ENCODE measurements around the gene RAD9B. TPM values are rescaled to one million over a fixed set of nuclear protein-coding genes. Genes with fewer than 3 reads are reported as not detected.

The RAD9B gene
- total and polyA plus RNA-seq, 2 of the 4 experiments (the other 2 are of a cell fraction) = 0.09 to 0.18 TPM

DNA sequence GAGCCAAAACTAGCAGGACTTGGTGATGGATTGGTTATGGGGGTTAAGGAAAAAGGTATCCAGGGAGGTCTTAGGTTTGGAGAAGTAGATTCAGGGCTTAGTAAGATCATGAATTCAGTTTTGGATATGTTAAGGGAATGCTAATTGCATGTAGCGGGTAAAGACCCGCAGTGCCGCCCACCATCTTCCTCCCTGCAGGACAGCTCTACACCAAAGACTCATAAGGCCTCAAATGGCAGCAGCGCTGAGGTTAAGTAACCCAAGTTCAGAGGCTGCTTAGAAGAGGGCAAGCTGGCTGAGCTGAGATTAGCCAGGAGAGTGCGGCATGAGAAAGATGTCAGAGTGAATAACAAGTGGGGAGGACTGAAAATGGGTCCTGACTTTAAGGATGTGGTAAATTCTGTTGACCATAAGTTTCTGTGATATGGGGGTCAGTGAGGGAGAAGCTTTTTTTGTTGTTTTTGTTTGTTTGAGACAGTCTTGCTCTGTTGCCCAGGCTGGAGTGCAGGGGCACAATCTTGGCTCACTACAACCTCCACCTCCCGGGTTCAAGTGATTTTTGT is 26.2 kb downstream of the RAD9B start:
- Histone ChIP-seq H4K91ac (ENCODE audit: insufficient read depth, low read depth, low read length) (no peak overlapping the region), H3K4me1 (ENCODE audit: control insufficient read depth, insufficient read depth, low read length) (peaks cover 7% of the 10 kb centered on the region), H3K14ac (replicated peaks; ENCODE audit: low read depth, low read length) (no peak overlapping the region), H3K18ac (ENCODE audit: low read depth, low read length) (no peak overlapping the region), H2BK15ac (ENCODE audit: low read depth, low read length) (no peak overlapping the region), H2BK5ac (ENCODE audit: low read depth, low read length, poor library complexity, severe bottlenecking) (no peak overlapping the region), H3K9me1 (ENCODE audit: insufficient read depth, low read length) (peaks cover 6% of the 10 kb centered on the region), H3K4me2 (ENCODE audit: low read depth, low read length) (no peak overlapping the region), H2AK9ac (replicated peaks; ENCODE audit: low read depth, low read length, poor library complexity) (no peak overlapping the region), H2BK20ac (ENCODE audit: low read depth, low read length) (no peak overlapping the region), H3K9ac (ENCODE audit: low read depth, low read length) (no peak overlapping the region), H3K4ac (ENCODE audit: low read depth, low read length) (no peak overlapping the region), H3K56ac (ENCODE audit: extremely low read depth, insufficient read depth, low read length) (no peak overlapping the region), H4K20me1 (ENCODE audit: insufficient read depth, low read length) (0 out of 2 replicates have a peak, but pooled peaks cover 5% of the 10 kb centered on the region), H3K9me3 (ENCODE audit: control insufficient read depth, insufficient read depth, low read length) (no peaks in the 10 kb centered on the region), H3K23ac (ENCODE audit: low read depth, low read length) (no peak overlapping the region), H4K5ac (ENCODE audit: low read depth, low read length) (no peak overlapping the region), H3K27ac (ENCODE audit: insufficient read depth, low read length) (no peak overlapping the region), H4K8ac (ENCODE audit: low read depth in 2 of 2, low read length in 2 of 2) (no peak overlapping the region), H3K79me1 (ENCODE audit: low read depth in 1 of 2, low read length in 2 of 2) (peaks cover 12 to 13% of the 10 kb centered on the region in 2 experiments), H2BK120ac (ENCODE audit: low read depth, low read length) (no peak overlapping the region), H2AFZ (replicated peaks; ENCODE audit: low read length, poor library complexity) (no peak overlapping the region), H2AK5ac (ENCODE audit: low read depth, low read length) (no peak overlapping the region), H3K27me3 (ENCODE audit: control insufficient read depth, insufficient read depth, low read length) (no peaks in the 10 kb centered on the region), H3K36me3 (ENCODE audit: control insufficient read depth, insufficient read depth, low read length) (peaks cover 2% of the 10 kb centered on the region; the same call in 1 of the 2 replicates), H3K4me3 (ENCODE audit: insufficient read depth, low read depth, low read length) (no peak overlapping the region)
- TF ChIP-seq RAD21 (IDR thresholded peaks at IDR 0.05; ENCODE audit: low read length) (no peak), SMC3 (IDR thresholded peaks at IDR 0.05; ENCODE audit: low read depth, low read length) (no peak), RCOR1 (IDR thresholded peaks at IDR 0.05; ENCODE audit: insufficient replicate concordance, low read length) (no peak), CHD1 (IDR thresholded peaks at IDR 0.05; ENCODE audit: low read depth, low read length) (no peak), MAFK (IDR thresholded peaks at IDR 0.05; ENCODE audit: low read depth, low read length) (no peak), MXI1 (IDR thresholded peaks at IDR 0.05; ENCODE audit: borderline replicate concordance, low read depth, low read length) (no peak), MAZ (IDR thresholded peaks at IDR 0.05; ENCODE audit: borderline replicate concordance, low read depth, low read length) (no peak), RFX5 (IDR thresholded peaks at IDR 0.05; ENCODE audit: low read depth, low read length) (no peak)
- TF ChIP-seq, protein P1, sequence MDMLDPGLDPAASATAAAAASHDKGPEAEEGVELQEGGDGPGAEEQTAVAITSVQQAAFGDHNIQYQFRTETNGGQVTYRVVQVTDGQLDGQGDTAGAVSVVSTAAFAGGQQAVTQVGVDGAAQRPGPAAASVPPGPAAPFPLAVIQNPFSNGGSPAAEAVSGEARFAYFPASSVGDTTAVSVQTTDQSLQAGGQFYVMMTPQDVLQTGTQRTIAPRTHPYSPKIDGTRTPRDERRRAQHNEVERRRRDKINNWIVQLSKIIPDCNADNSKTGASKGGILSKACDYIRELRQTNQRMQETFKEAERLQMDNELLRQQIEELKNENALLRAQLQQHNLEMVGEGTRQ (IDR thresholded peaks at IDR 0.05; ENCODE audit: low read depth, low read length) = no peak
- TF ChIP-seq, protein P2, sequence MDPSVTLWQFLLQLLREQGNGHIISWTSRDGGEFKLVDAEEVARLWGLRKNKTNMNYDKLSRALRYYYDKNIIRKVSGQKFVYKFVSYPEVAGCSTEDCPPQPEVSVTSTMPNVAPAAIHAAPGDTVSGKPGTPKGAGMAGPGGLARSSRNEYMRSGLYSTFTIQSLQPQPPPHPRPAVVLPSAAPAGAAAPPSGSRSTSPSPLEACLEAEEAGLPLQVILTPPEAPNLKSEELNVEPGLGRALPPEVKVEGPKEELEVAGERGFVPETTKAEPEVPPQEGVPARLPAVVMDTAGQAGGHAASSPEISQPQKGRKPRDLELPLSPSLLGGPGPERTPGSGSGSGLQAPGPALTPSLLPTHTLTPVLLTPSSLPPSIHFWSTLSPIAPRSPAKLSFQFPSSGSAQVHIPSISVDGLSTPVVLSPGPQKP (IDR thresholded peaks at IDR 0.05; ENCODE audit: borderline replicate concordance, low read depth, low read length) = no peak
- TF ChIP-seq, protein P3, sequence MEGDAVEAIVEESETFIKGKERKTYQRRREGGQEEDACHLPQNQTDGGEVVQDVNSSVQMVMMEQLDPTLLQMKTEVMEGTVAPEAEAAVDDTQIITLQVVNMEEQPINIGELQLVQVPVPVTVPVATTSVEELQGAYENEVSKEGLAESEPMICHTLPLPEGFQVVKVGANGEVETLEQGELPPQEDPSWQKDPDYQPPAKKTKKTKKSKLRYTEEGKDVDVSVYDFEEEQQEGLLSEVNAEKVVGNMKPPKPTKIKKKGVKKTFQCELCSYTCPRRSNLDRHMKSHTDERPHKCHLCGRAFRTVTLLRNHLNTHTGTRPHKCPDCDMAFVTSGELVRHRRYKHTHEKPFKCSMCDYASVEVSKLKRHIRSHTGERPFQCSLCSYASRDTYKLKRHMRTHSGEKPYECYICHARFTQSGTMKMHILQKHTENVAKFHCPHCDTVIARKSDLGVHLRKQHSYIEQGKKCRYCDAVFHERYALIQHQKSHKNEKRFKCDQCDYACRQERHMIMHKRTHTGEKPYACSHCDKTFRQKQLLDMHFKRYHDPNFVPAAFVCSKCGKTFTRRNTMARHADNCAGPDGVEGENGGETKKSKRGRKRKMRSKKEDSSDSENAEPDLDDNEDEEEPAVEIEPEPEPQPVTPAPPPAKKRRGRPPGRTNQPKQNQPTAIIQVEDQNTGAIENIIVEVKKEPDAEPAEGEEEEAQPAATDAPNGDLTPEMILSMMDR (conservative IDR thresholded peaks at IDR 0.05; ENCODE audit: low read depth, low read length) = no peak
- dilution Hi-C loops (cut with HindIII; ENCODE audit: low sequenced_read_pairs, unreplicated experiment) (no loop called here), in situ Hi-C loops (cut with MboI; ENCODE audit: low sequenced_read_pairs) (no loop called here), intact Hi-C loops (cut with micrococcal nuclease) (no loop called here)
- DNase-seq (no peak), ATAC-seq (ENCODE audit: low read depth) (no peak)
- BruUV-seq (replicated peaks) = no TSS peak
- CTCF ChIA-PET = no interaction called here
- WGBS, 2 experiments (ENCODE audit: extremely low coverage in 2 of 2, insufficient read length in 1 of 2) = 90% methylated on average over 2 of the region's 6 CpGs; no CpG with 5 or more reads in 1 of the 2 experiments
- POLR2A ChIA-PET (ENCODE audit: unreplicated experiment) = no interaction called here

All from IMR-90 (cell line).